Measurements from ENCODE around the gene TBK1. TPM values are rescaled to one million over a fixed set of nuclear protein-coding genes. Genes with fewer than 3 reads are reported as not detected.

TBK1 gene
- total and polyA plus RNA-seq, 2 of the 13 experiments (the other 11 are each of a cell fraction or from before 2014, with no cell fraction given) = 10.3 to 25.2 TPM

- TF ChIP-seq, protein P1, sequence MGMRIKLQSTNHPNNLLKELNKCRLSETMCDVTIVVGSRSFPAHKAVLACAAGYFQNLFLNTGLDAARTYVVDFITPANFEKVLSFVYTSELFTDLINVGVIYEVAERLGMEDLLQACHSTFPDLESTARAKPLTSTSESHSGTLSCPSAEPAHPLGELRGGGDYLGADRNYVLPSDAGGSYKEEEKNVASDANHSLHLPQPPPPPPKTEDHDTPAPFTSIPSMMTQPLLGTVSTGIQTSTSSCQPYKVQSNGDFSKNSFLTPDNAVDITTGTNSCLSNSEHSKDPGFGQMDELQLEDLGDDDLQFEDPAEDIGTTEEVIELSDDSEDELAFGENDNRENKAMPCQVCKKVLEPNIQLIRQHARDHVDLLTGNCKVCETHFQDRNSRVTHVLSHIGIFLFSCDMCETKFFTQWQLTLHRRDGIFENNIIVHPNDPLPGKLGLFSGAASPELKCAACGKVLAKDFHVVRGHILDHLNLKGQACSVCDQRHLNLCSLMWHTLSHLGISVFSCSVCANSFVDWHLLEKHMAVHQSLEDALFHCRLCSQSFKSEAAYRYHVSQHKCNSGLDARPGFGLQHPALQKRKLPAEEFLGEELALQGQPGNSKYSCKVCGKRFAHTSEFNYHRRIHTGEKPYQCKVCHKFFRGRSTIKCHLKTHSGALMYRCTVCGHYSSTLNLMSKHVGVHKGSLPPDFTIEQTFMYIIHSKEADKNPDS (CRISPR knock-in tag; IDR thresholded peaks at IDR 0.05) = no peak
- no peak for TF ChIP-seq DMTF1 (CRISPR knock-in tag; IDR thresholded peaks at IDR 0.05)
- TF ChIP-seq NFRKB (IDR thresholded peaks at IDR 0.05) = no peak
- no peak for TF ChIP-seq AKNA (CRISPR knock-in tag; IDR thresholded peaks at IDR 0.05; ENCODE audit: borderline replicate concordance)
- TF ChIP-seq, protein P2, sequence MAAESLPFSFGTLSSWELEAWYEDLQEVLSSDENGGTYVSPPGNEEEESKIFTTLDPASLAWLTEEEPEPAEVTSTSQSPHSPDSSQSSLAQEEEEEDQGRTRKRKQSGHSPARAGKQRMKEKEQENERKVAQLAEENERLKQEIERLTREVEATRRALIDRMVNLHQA (CRISPR knock-in tag; IDR thresholded peaks at IDR 0.05) = no peak
- no peak for TF ChIP-seq IRF2 (CRISPR knock-in tag; IDR thresholded peaks at IDR 0.05)
- TF ChIP-seq FOSL2 (CRISPR knock-in tag; IDR thresholded peaks at IDR 0.05) = no peak
- no peak for TF ChIP-seq SALL2 (CRISPR knock-in tag; IDR thresholded peaks at IDR 0.05)
- TF ChIP-seq FOXO1 (CRISPR knock-in tag; IDR thresholded peaks at IDR 0.05) = no peak
These were observed 5.6 kb upstream of the TBK1 start (continued) for GRCh38 chr12:64446295-64446694.
